GM13976 (cell line): Measurements from ENCODE around the gene DCLRE1A.
"Not testable (repeated sequence)": the region's sequence is repeated elsewhere in the genome, so short reads cannot be mapped to it uniquely, and the experiment has no call there.

Experiments used
- DNase-seq: peaks from one replicate; pipeline ENCODE4 v3.0.0; 2012; ENCODE audit warnings: low spot score
- in situ Hi-C: fragments of 300-500 bp; cut with MboI; formaldehyde crosslinking; loops from one replicate; pipeline ENCODE4 v1.12.0; 2022; ENCODE audit warnings: low sequenced_read_pairs, mixed read lengths, inconsistent platforms; ENCODE audit not compliant: unreplicated experiment
- TF ChIP-seq, protein P1 (sequence below): IDR thresholded peaks from 2 replicates; pipeline ENCODE4 v1.5.1; 2012; ENCODE audit warnings: borderline replicate concordance, mild to moderate bottlenecking; ENCODE audit not compliant: insufficient read depth; ENCODE audit errors: extremely low read depth, missing control alignments, control extremely low read depth

The DCLRE1A gene

DNA sequence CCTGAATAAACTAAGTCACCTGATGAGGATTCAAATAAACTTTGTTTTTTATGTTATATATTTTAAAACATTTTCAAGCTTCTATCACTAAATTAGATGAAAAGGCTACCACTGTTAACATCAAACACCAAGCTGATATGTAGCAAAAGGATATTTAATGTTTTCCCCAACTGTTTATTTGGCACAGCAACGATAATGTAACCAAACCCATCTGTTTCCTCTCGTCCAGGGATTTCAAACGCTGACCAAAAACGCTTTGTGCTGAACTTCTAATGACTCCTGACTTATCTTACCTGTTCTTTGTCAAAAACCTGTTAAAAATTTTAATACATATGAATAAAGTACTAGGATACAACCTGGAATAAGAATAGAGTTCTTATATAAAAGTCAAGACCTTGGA lies 30.5 kb downstream of the DCLRE1A start:
- no peak for DNase-seq
- TF ChIP-seq, protein P1, sequence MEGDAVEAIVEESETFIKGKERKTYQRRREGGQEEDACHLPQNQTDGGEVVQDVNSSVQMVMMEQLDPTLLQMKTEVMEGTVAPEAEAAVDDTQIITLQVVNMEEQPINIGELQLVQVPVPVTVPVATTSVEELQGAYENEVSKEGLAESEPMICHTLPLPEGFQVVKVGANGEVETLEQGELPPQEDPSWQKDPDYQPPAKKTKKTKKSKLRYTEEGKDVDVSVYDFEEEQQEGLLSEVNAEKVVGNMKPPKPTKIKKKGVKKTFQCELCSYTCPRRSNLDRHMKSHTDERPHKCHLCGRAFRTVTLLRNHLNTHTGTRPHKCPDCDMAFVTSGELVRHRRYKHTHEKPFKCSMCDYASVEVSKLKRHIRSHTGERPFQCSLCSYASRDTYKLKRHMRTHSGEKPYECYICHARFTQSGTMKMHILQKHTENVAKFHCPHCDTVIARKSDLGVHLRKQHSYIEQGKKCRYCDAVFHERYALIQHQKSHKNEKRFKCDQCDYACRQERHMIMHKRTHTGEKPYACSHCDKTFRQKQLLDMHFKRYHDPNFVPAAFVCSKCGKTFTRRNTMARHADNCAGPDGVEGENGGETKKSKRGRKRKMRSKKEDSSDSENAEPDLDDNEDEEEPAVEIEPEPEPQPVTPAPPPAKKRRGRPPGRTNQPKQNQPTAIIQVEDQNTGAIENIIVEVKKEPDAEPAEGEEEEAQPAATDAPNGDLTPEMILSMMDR: no peak
- in situ Hi-C loops: no loop called here

DNA sequence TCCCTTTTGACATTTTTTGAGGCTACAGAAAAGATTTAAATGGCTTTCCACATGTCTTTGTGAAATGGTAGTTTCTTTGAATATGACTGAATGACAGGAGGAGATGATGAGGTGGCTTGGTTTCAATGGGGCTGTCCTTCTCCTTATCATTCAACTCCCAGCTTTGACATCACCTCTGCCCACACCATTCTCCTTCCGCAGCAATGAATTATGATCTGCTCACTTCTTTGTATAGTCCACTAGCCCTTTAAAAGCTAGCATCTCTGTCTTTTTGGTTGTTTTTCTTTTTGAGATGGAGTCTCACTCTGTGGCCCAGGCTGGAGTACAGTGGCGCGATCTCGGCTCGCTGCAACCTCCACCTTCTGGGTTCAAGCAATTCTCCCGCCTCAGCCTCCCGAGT lies 31.7 kb downstream of the DCLRE1A start:
- in situ Hi-C loops: no loop called here
- DNase-seq: no peak
- TF ChIP-seq, protein P1: no peak

DNA sequence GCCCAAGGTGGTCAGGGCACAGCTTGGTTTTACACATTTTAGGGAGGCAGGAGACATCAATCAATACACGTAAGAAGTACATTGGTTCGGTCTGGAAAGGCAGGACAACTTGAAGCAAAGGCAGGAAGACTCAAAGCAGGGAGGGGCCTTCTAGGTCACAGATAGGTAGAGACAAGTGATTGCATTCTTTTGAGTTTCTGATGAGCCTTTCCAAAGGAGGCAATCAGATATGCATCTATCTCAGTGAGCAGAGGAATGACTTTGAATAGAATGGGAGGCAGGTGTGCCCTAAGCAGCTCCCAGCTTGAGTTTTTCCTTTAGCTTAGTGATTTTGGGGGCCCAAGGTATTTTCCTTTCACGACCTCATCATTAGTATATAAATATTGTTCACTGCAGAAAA lies 32.6 kb downstream of the DCLRE1A start:
- DNase-seq, in situ Hi-C loops: not testable (repeated sequence)

DNA sequence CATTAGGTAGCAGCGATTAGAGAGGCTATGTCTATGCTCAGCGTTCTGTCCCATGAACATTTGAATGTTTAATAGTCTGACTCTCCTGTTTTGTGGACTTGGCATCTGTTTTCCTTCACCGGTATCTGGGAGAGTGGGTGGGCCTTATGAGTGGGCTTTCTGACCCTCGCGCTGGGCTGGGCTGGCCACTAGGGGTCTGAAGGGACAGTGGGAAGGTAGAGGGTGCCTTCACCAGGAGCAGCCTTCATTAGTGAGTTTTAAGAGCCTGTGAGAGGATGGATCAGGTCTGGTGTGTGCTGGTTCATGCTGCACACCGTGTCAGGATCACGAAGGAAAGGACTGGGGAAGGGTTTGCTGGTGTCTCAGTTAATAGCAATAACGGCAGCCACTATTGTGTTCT lies 33.4 kb downstream of the DCLRE1A start:
- in situ Hi-C loops: no loop called here
- TF ChIP-seq, protein P1: no peak
- no peak for DNase-seq

DNA sequence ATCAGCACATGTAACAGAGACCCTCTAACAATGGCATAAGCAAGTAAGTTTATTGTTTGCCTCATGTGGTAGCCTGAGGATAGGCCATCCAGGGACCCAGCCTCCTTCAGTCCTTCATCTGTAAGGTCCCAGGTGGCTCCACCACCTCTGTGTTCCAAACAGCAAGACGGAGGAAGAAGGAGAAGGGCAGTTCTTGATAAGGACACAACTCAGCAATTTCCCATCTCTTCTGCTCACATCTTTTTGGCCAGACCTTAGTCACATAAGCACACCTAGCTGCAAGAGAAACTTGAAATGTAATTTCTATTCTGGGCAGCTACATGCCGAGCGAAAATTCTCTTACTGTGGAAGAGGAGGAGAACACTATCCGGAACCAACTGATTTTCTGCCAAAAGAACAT lies 33.9 kb downstream of the DCLRE1A start:
- in situ Hi-C loops: no loop called here
- no peak for DNase-seq
- TF ChIP-seq, protein P1: no peak

DNA sequence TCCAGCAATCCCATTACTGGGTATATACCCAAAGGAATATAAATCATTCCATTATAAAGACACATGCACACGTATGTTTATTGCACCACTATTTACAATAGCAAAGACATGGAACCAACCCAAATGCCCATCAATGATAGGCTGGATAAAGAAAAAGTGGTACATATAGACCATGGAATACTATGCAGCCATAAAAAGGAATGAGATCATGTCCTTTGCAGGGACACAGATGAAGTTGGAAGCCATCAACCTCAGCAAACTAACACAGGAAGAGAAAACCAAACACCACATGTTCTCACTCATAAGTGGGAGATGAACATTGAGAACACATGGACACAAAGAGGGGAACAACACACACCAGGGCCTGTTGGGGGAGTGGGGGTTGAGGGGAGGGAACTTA lies 39.2 kb downstream of the DCLRE1A start:
- DNase-seq, in situ Hi-C loops: not testable (repeated sequence)

DNA sequence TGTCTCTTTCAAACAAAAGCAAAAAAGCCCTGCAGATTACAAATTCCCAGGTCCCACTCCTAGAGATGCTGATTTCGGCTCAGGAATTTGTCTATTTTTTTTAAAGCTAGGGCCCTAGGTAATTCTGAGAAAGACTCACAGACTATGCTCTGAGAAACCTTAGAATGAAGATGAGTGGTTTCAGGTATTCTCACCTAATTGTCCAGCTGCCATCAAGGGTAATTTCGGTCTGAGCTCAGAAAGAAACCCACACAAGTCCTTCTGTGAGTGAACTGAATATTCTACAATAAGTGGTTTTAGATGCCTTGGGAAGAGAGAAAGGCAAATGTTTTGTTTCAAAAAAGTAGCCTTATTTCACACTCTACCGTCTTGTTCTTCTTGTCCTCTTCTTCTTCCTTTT lies 45.7 kb downstream of the DCLRE1A start:
- in situ Hi-C loops: no loop called here
- no peak for DNase-seq
- TF ChIP-seq, protein P1: no peak

DNA sequence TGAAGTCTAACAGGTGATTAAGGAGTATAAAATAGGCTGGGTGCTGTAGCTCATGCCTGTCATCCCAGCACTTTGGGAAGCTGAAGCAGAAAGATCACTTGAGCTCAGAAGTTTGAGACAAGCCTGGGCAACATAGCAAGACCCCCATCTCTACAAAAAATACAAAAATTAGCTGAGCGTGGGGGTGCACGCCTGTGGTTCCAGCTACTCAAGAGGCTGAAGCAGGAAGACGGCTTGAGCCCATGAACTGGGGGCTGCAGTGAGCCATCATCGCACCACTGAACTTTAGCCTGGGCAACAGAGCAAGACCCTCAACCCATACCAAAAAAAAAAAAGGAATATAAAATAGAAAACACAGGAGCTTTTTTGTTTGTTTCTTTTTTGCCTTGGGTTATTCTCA lies 47.4 kb downstream of the DCLRE1A start:
- TF ChIP-seq, protein P1: no peak
- in situ Hi-C loops: no loop called here
- DNase-seq: no peak
